NCI-H2081 (cell line): ENCODE data around the gene NADSYN1.

Experiments used
- DNase-seq, 2 experiments: peaks; one replicate each; lab custom pipeline; 2025; lab: John Stamatoyannopoulos, UW

Gene NADSYN1

GRCh38 chr11:71451596-71452198, 1.3 kb upstream of the NADSYN1 start:
- DNase-seq: peak in 1 of 2 experiments; percentile 24

DNA sequence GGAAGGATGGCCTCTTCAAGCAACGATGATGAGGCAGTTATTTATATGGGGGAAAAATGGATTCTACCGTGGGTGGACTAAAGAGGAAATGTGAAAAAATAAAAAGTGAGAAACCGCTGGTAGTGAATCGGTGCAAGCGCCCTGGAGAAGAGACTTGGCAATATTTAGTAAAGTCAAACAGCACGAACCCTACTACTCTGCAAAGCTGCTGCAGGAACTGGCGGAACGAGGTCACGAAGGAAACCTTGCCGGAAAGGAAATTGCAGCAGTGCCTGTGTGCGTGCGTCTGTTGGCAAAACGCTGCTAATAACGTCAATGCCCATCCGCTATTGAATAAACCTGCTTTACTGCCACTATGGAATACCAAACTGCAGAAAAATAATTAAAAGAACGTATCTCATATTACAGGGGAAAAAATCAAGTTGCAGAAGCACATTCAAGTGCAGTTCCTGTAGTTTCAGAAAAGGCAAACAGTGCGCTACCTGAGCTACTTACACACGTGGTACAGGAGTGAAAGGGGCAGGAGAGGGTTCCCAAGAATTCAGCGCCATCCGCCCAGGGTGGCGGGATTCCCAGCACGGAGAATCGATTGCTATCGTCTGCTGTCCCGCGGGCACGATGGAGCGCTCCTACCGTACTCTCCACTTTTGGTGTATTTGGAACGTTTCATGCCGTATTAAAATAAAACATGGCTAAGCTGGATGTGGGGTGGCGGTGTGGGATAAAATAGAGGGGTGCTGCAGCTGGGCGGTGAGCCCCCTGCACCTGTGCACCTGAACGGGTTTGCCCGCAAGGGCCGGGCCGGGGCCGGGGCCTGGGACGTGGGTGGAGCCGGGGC, 585 bp upstream of the NADSYN1 start:
- DNase-seq: peak in 1 of 2 experiments; percentile 43

GRCh38 chr11:71453918-71454304, 908 bp downstream of the NADSYN1 start:
- no peak for DNase-seq

- DNase-seq: peak in 1 of 2 experiments; percentile 5
These were observed 1.6 kb downstream of the NADSYN1 start for GRCh38 chr11:71454470-71455113.

- no peak for DNase-seq
These were observed 3.3 kb downstream of the NADSYN1 start for GRCh38 chr11:71456294-71456693.

DNA sequence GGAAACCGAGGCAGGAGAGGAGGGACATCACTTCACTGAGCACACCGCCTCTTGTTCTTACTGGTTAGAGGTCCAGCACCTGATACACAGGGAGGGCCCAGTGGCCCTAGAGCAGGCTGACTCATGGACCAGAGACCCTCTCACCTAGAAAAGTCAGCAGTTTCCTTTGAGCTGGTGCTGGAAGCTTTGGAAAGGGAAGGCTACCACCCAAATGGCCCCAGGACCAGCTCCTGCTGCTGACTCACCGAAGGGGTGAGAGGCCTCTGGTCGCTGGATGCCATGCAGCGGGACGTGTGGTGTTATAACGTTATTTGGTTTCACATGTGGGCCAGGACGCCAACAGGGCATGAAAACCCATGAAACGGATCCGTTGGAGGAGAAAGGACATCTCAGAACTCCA, 3.8 kb downstream of the NADSYN1 start:
- no peak for DNase-seq

- DNase-seq: no peak
These were observed 5.4 kb downstream of the NADSYN1 start for GRCh38 chr11:71458146-71459070.

- DNase-seq: no peak
These were observed 6.2 kb downstream of the NADSYN1 start for GRCh38 chr11:71459076-71459766.

GRCh38 chr11:71459767-71460320, 6.8 kb downstream of the NADSYN1 start:
- no peak for DNase-seq

- DNase-seq: no peak
These were observed 8.7 kb downstream of the NADSYN1 start for GRCh38 chr11:71461696-71462095.

DNA sequence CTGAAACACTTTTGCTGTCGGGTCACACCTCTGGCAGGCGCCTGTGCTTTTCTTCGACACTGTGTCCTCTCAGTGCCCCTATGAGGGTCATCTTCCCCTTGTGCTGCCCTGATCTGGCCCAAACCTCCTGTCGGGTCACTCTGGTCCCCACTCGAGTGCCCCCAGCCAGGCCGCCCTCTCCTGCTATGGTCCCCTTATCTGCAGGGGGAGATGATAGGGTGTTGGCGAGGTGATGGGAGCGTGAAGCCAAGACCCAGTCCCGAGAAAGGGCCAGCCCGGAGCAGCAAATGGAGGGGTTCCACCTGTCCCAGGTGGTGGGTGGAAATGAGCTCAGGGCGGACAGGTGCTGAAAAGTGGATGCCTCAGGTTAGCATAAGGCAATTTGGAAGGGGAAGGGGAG, 9.7 kb downstream of the NADSYN1 start:
- DNase-seq: no peak

DNA sequence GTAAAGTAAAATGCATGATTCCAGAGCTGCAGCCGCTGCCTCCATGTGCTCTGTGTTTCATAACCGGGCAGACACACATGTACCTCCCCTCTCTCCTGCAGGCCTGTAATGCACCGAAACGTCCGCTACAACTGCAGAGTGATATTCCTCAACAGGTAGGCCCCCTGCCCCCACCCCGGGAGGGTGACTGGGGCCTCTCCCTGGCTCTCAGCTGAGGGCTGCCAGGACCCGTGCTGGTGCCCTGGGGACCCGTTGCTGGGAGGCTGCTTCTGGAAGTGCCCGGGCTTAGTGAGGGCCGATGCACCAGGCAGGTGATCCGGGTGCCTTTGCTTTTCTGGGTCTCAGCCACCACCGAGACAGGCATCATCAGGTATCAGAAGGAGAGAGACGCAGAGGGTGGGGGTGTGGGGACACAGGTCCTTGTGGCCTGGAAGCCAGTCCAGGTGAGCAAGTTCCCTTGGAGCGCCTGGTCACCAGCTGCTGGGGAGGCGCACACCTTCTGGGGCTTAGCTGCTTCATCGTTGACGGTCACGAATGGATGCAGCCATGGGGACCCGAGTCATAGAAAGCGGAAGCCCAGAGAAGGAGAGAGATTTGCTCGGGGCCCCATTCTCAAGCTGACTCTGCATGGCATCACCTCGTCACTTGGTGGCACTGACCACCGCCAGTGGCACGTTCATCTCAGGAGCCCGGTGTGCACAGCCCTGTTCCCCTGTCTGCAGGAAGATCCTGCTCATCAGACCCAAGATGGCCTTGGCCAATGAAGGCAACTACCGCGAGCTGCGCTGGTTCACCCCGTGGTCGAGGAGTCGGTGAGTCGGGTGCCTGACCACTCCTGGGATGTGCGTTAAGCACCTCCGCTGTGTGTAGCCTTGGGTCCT, 10.6 kb downstream of the NADSYN1 start:
- no peak for DNase-seq

DNA sequence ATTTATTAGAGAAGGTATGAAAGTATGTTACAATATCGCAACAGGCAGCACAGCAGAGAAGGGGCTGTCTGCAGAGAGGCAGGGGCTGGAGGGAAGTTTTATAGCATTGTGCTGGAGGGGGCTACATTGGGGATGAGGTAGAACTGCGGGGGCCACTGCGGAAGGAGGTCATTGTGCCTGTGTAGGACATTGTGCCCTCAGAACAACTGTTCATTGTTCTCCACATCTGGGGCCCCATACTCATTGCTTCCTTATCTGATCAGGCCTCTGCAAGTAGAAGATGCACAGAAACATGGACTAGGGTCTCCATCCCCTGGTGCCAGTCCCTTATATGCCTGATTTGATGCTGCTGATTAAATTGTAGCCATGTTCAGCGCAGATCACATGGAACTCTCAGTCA, 12.1 kb downstream of the NADSYN1 start:
- no peak for DNase-seq

DNA sequence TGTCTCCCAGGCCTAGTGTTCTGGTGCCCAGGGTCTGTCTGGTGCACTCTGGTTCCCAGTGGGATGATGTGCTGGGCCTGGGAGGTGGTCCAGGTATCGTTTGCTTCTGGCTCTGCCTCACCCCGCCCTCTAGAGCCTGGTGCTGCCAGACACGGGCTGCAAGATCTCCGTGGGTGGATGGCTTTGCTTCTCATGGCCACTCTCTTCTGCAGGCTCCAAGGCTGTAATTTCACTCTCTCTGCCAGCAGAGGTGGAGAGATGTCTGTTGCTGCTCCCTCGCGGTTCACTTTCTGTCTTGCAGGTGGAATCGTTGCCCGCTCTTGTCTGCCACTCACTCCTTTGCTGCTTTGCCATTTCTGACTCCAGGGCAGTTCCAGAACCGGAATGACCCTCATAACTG, 13.4 kb downstream of the NADSYN1 start:
- DNase-seq: no peak

DNA sequence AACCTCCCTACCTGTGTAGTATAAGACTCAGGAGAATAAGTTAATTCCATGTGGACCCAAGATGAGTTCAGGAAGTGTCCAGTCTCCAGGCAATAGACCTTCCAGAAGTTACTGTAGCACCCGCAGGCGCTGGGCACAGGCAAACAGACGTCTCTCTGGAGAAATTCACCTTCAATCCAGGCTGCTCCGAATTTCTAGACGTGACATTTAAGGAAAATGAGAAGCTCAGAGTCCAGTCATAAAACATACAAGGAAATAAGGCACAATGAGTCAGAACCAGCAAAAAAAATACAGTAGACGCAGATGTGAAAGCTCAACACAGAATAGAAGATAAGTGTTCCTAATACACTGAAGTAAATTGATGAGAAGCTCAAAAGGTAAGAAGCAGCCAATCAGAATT, 14.2 kb downstream of the NADSYN1 start:
- DNase-seq: no peak

DNA sequence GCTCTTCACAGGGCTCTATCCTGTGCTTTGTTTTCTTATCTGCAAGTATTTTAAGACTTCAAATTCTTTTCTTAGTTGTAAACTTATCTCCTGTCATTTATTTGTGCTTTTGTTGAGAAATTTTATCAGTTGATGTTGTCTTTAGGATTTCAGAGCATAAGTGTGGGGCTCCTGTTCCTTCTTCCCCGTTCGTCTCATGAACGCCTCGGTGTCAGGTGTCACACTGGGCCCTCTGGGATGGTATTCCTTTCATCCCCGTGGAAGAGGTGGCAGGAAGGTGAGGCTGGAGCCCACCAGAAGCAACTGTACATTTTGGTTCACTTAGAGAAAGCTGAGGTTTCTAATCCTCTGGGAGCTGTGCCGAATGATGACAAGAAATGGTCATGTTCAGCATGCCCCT, 17.9 kb downstream of the NADSYN1 start:
- DNase-seq: no peak

- no peak for DNase-seq
These were observed 19.4 kb downstream of the NADSYN1 start for GRCh38 chr11:71472357-71472885.

DNA sequence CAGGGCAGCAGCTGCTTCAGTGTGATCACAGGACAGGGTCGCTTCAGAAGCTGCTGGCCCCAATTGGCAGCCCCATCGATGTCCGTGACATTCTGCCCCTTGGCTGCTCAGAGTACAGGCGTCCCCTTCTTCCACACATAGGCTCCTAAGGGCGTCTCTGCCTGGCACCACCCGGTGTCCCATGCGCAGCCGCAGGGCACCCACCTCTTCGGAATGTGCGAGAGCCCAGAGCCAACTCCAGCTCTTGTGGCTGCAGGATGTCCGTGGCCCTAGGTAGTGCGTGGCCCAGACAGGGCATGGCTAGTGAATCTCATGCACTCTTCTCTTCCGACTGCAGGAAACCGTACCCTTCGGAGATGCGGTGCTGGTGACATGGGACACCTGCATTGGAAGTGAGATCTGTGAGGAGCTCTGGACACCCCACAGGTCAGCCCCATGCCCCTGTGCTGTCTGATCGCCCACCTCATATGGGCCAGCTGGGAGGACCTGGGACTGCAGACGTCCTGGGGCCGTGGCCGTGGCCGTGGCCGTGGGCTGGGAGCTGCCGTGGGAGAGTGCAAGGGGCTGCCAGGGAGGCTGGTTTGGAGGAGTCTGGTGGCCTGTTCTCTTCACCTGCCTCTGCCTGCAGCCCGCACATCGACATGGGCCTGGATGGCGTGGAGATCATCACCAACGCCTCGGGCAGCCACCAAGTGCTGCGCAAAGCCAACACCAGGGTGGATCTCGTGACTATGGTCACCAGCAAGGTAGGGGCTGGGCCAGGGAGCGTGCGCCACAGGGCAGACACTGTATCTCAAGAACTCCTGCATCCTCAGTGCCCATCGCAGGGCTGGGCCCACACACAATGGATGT, 20.2 kb downstream of the NADSYN1 start:
- no peak for DNase-seq

DNA sequence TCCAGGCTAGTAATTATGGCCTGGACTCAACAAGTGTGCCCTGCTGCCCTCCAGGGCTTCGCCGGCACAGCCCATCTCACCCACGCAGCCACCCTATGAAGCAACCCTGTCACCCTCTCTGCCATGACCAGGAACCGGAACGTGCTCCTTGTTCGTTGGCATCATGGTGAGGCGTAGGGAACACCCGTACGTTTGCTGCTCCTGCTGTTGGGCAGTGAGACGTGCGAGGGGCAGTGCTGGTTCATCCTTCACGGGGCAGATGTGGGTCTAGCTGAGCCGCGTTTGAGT, 20.7 kb downstream of the NADSYN1 start:
- DNase-seq: no peak
